ENCODE data around the gene A3GALT2. TPM values are rescaled to one million over a fixed set of nuclear protein-coding genes. Genes with fewer than 3 reads are reported as not detected.

The A3GALT2 gene
- total RNA-seq, 1 donor from 2014 or later = not detected

- Histone ChIP-seq H3K4me1 (peaks cover 36 to 70% of the 10 kb centered on the region in 2 donors), H3K36me3 (peaks cover 59 to 62% of the 10 kb centered on the region in 2 donors), H3K9me3 (no peaks in the 10 kb centered on the region), H3K27ac (peak overlapping the region; percentile 80), H3K27me3 (no peaks in the 10 kb centered on the region), H3K4me3 (no peak overlapping the region)
- DNase-seq (ENCODE audit: low spot score in 2 of 2) = peak in 1 of 2 donors; percentile 66
- intact Hi-C loops (cut with DNase I) = loop anchor here (2.0 kb wide), 1 partner anchor 34 kb away; no protein-coding TSS in a partner anchor
- no peak for TF ChIP-seq CTCF (IDR thresholded peaks at IDR 0.05)
Observed at GRCh38 chr1:33332357-33332789, 11.5 kb upstream of the A3GALT2 start.

- DNase-seq (ENCODE audit: low spot score in 2 of 2) = no peak
- Histone ChIP-seq H3K27me3 (no peaks in the 10 kb centered on the region), H3K36me3 (peaks cover 66 to 69% of the 10 kb centered on the region in 2 donors), H3K4me1 (peaks cover 33 to 68% of the 10 kb centered on the region in 2 donors), H3K27ac (peak overlapping the region; percentile 80), H3K4me3 (no peak overlapping the region), H3K9me3 (no peaks in the 10 kb centered on the region)
- intact Hi-C loops (cut with DNase I) = loop anchor here (2.0 kb wide), 1 partner anchor 35 kb away; no protein-coding TSS in a partner anchor
- no peak for TF ChIP-seq CTCF (IDR thresholded peaks at IDR 0.05)
Observed at GRCh38 chr1:33331444-33332356, 10.8 kb upstream of the A3GALT2 start.

DNA sequence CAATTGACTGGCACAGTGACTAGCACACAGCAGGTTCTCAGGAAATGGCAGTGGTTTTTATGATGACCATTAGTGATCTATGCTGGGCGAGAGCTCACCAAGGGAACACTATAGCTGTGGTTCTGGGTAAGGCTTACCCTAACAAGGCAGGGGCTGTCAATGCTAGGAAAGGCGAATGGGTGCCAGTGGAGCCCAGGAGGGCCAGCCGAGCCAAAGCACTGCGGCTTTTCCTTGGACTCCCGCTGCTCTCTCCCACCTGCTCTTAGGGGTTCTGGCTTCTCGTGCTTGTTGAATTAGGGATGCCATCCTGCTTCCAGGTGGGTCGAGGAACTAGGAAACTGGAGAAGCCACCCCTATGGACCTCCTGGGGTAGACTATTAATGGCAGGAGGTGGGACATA is 10.0 kb upstream of the A3GALT2 start:
- no peaks in the 10 kb centered on the region for H3K9me3 ChIP-seq
- peaks cover 74 to 77% of the 10 kb centered on the region in 2 donors for H3K36me3 ChIP-seq
- TF ChIP-seq CTCF (IDR thresholded peaks at IDR 0.05) = no peak
- peak overlapping the region; percentile 49 to 80 for H3K27ac ChIP-seq
- H3K4me3 ChIP-seq = no peak overlapping the region
- DNase-seq (ENCODE audit: low spot score in 2 of 2) = no peak
- no peaks in the 10 kb centered on the region for H3K27me3 ChIP-seq
- intact Hi-C loops (cut with DNase I) = no loop called here
- H3K4me1 ChIP-seq = peaks cover 30 to 60% of the 10 kb centered on the region in 2 donors

- DNase-seq (ENCODE audit: low spot score in 2 of 2) = no peak
- Histone ChIP-seq H3K36me3 (peaks cover 79 to 82% of the 10 kb centered on the region in 2 donors), H3K4me3 (no peak overlapping the region), H3K9me3 (no peaks in the 10 kb centered on the region), H3K27me3 (no peaks in the 10 kb centered on the region), H3K4me1 (peaks cover 30 to 55% of the 10 kb centered on the region in 2 donors), H3K27ac (peak overlapping the region; percentile 49 to 80)
- TF ChIP-seq CTCF (IDR thresholded peaks at IDR 0.05) = no peak
- intact Hi-C loops (cut with DNase I) = no loop called here
Observed at GRCh38 chr1:33330361-33330890, 9.5 kb upstream of the A3GALT2 start.

DNA sequence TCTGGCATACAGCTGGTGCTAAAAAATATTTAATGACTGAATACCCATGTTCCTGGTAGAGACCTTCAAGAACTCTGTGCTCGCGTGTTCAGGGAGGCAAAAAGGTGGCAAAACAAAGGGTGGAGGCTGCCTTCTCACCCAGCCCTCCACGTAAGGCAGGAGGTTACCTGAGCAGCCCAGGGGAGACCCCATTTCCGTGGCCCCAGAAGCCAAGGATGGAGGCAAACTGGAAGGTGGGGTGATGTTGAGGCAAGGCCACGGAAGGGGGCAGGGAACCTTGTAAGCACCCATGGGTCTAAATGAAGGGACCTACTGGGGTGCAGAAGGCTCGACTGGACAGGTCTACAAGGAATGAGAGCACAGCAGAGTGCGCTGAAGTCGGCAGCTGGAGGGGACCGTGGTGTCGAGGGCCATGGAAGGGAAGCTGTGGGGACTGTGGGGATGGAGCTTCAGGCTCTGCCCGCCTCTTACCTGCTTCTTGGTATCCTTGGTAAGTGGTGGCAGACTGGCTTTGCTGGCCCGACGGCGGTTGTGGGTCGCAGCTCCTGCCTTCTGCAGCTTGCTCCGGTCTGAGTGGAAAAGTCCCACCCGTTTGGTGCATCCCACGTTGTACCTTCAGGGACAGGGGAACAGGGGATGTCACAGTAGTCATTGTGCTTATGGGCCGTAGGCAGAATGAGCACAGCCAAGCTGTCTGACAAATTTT is 8.9 kb upstream of the A3GALT2 start:
- TF ChIP-seq CTCF (IDR thresholded peaks at IDR 0.05) = no peak
- peak overlapping the region; percentile 28 to 49 for H3K27ac ChIP-seq
- peaks cover 26 to 48% of the 10 kb centered on the region in 2 donors for H3K4me1 ChIP-seq
- H3K36me3 ChIP-seq = peaks cover 85 to 86% of the 10 kb centered on the region in 2 donors
- H3K9me3 ChIP-seq = no peaks in the 10 kb centered on the region
- DNase-seq (ENCODE audit: low spot score in 2 of 2) = no peak
- H3K27me3 ChIP-seq = no peaks in the 10 kb centered on the region
- H3K4me3 ChIP-seq = no peak overlapping the region
- intact Hi-C loops (cut with DNase I) = no loop called here
